Nephron (organoid): ENCODE data around the gene WBP1.
A peak's percentile ranks its signal among the peaks of the same experiment; 100 is the strongest.

Experiments used
- H3K27ac Mint-ChIP-seq, 3 experiments: 2 replicates each; pipeline ENCODE4 v1.8.0; 2020; ENCODE audit warnings: mixed read lengths in 3 of 3, mild to moderate bottlenecking in 2 of 3, moderate library complexity in 1 of 3
- H3K27me3 Mint-ChIP-seq: 2 replicates; pipeline ENCODE4 v1.8.0; 2021; ENCODE audit warnings: low read depth, mild to moderate bottlenecking, moderate library complexity, mixed read lengths
- H3K36me3 Mint-ChIP-seq: 2 replicates; pipeline ENCODE4 v1.8.0; 2020; ENCODE audit warnings: low read depth, mixed read lengths
- H3K4me1 Mint-ChIP-seq: 2 replicates; pipeline ENCODE4 v1.8.0; 2020; ENCODE audit warnings: mixed read lengths
- H3K4me3 Mint-ChIP-seq, 3 experiments: 2 replicates each; pipeline ENCODE4 v1.8.0; 2020; ENCODE audit warnings: mild to moderate bottlenecking in 3 of 3, mixed read lengths in 3 of 3, moderate library complexity in 2 of 3
- H3K9me3 Mint-ChIP-seq: 2 replicates; pipeline ENCODE4 v1.8.0; 2020; ENCODE audit warnings: mixed read lengths
- CTCF ChIP-seq, 3 experiments: fragments of 200-600 bp; sonication (generic); IDR thresholded peaks; one replicate each; pipeline ENCODE4 v1.5.0; 2021; ENCODE audit warnings: antibody characterized with exemption in 3 of 3; ENCODE audit not compliant: unreplicated experiment in 3 of 3

The WBP1 gene

GRCh38 chr2:74503506-74504475 is 45.6 kb downstream of the WBP1 start:
- Mint-ChIP-seq H3K4me1 (peaks cover 61% of the 10 kb centered on the region), H3K4me3 (peak overlapping the region; percentile 77 to 87 (median 81)), H3K27ac (peak overlapping the region; percentile 6 to 73 (median 61)), H3K27me3 (peaks cover 95% of the 10 kb centered on the region), H3K9me3 (no peaks in the 10 kb centered on the region), H3K36me3 (peaks cover 31% of the 10 kb centered on the region)
- TF ChIP-seq CTCF (IDR thresholded peaks at IDR 0.05; ENCODE audit: unreplicated experiment in 3 of 3) = no peak

GRCh38 chr2:74504591-74504990 is 46.4 kb downstream of the WBP1 start:
- H3K4me1 Mint-ChIP-seq = peaks cover 56% of the 10 kb centered on the region
- peak overlapping the region; percentile 77 to 87 (median 81) for H3K4me3 Mint-ChIP-seq
- no peak for TF ChIP-seq CTCF (IDR thresholded peaks at IDR 0.05; ENCODE audit: unreplicated experiment in 3 of 3)
- peak overlapping the region; percentile 6 to 73 (median 12) for H3K27ac Mint-ChIP-seq
- H3K36me3 Mint-ChIP-seq = peaks cover 31% of the 10 kb centered on the region
- peaks cover 95% of the 10 kb centered on the region for H3K27me3 Mint-ChIP-seq
- no peaks in the 10 kb centered on the region for H3K9me3 Mint-ChIP-seq

- no peaks in the 10 kb centered on the region for H3K9me3 Mint-ChIP-seq
These were observed 47.4 kb downstream of the WBP1 start for GRCh38 chr2:74505448-74506246.

GRCh38 chr2:74507145-74507925 is 49.1 kb downstream of the WBP1 start, which contains the start of gene PCGF1:
Gene PCGF1 (minus strand): TSS chr2:74507695. CDS start chr2:74507668, 27 bp downstream.
- H3K27me3 Mint-ChIP-seq = peaks cover 95% of the 10 kb centered on the region
- H3K27ac Mint-ChIP-seq = peak within 1 kb of the TSS; percentile 100
- H3K4me3 Mint-ChIP-seq = peak within 1 kb of the TSS; percentile 98 to 100 (median 99)
- peak; percentile 50 to 60 (median 58) for TF ChIP-seq CTCF (IDR thresholded peaks at IDR 0.05; ENCODE audit: unreplicated experiment in 3 of 3)
- H3K36me3 Mint-ChIP-seq = peaks cover 31% of the 10 kb centered on the region
- no peaks in the 10 kb centered on the region for H3K9me3 Mint-ChIP-seq
- peaks cover 38% of the 10 kb centered on the region for H3K4me1 Mint-ChIP-seq

More at GRCh38 chr2:74505448-74506246, 47.4 kb downstream of the WBP1 start:
- Mint-ChIP-seq H3K36me3 (peaks cover 31% of the 10 kb centered on the region), H3K4me1 (peaks cover 55% of the 10 kb centered on the region), H3K27ac (no peak overlapping the region), H3K27me3 (peaks cover 95% of the 10 kb centered on the region), H3K4me3 (peak overlapping the region; percentile 77 to 99 (median 81))
- TF ChIP-seq CTCF (IDR thresholded peaks at IDR 0.05; ENCODE audit: unreplicated experiment in 3 of 3) = no peak

- Mint-ChIP-seq H3K27ac (peak overlapping the region; percentile 100), H3K9me3 (no peaks in the 10 kb centered on the region), H3K4me1 (peaks cover 34% of the 10 kb centered on the region), H3K27me3 (peaks cover 95% of the 10 kb centered on the region), H3K36me3 (peaks cover 31% of the 10 kb centered on the region), H3K4me3 (peak overlapping the region; percentile 98 to 100 (median 99))
- TF ChIP-seq CTCF (IDR thresholded peaks at IDR 0.05; ENCODE audit: unreplicated experiment in 3 of 3) = no peak
These were observed 49.8 kb downstream of the WBP1 start for GRCh38 chr2:74507926-74508520.
